ENCODE data around the gene RHOBTB3.

GRCh38 chr5:95797301-95797700 is 66.2 kb downstream of the RHOBTB3 start:
- TF ChIP-seq POLR2AphosphoS5 (IDR thresholded peaks at IDR 0.05; ENCODE audit: low read depth), result no peak
- no peak for TF ChIP-seq REST (IDR thresholded peaks at IDR 0.05; ENCODE audit: insufficient replicate concordance, low read depth)
